DND-41 (cell line): ENCODE data around the gene STK24.

Source experiments
- ATAC-seq: fragments of 200-7000 bp; cut with Tn5 transposase; 3 replicates; pipeline ENCODE4 v1.9.1; 2021; ENCODE audit warnings: low read depth; ENCODE audit not compliant: insufficient read depth
- DNase-seq: peaks from one replicate; pipeline ENCODE4 v3.0.0-alpha.2; 2020
- H2AFZ ChIP-seq: 2 replicates; pipeline ENCODE4 v1.6.0; 2012; ENCODE audit warnings: low read depth, low read length
- H3K27ac ChIP-seq: 2 replicates; pipeline ENCODE4 v1.5.1; 2012; ENCODE audit warnings: low read length, inconsistent platforms
- H3K27me3 ChIP-seq: fragments of 200-600 bp; sonication (generic); 2 replicates; pipeline ENCODE4 v1.6.0; 2012; ENCODE audit warnings: low read length, mild to moderate bottlenecking, inconsistent platforms; ENCODE audit not compliant: insufficient read depth, poor library complexity
- H3K36me3 ChIP-seq: 2 replicates; pipeline ENCODE4 v1.5.1; 2012; ENCODE audit warnings: low read length, inconsistent platforms; ENCODE audit not compliant: insufficient read depth
- H3K4me1 ChIP-seq: 2 replicates; pipeline ENCODE4 v1.5.1; 2012; ENCODE audit warnings: mild to moderate bottlenecking, low read length; ENCODE audit not compliant: insufficient read depth
- H3K4me2 ChIP-seq: 2 replicates; pipeline ENCODE4 v1.6.0; 2012; ENCODE audit warnings: mild to moderate bottlenecking, moderate library complexity, low read length, inconsistent platforms; ENCODE audit not compliant: insufficient read depth
- H3K4me3 ChIP-seq, 2 experiments: fragments of 200-600 bp in 1 of 2; shearing (Covaris generic) in 1 of 2; 2 replicates each; pipeline ENCODE4 v1.5.1; 2012 to 2016; ENCODE audit warnings: inconsistent platforms in 2 of 2, low read length in 2 of 2, mild to moderate bottlenecking in 2 of 2, low read depth in 1 of 2, moderate library complexity in 1 of 2
- H3K79me2 ChIP-seq: 2 replicates; pipeline ENCODE4 v1.6.0; 2012; ENCODE audit warnings: low read length, inconsistent platforms; ENCODE audit not compliant: insufficient read depth
- H3K9ac ChIP-seq: 2 replicates; pipeline ENCODE4 v1.6.0; 2012; ENCODE audit warnings: low read depth, mild to moderate bottlenecking, inconsistent platforms, low read length, moderate library complexity
- H3K9me3 ChIP-seq: 2 replicates; pipeline ENCODE4 v1.5.1; 2012; ENCODE audit warnings: low read length, moderate library complexity, mild to moderate bottlenecking, inconsistent platforms; ENCODE audit not compliant: insufficient read depth, severe bottlenecking
- H4K20me1 ChIP-seq: 2 replicates; pipeline ENCODE4 v1.6.0; 2012; ENCODE audit warnings: low read length; ENCODE audit not compliant: insufficient read depth
- CTCF ChIP-seq: IDR thresholded peaks from 2 replicates; pipeline ENCODE4 v1.5.1; 2012; ENCODE audit warnings: borderline replicate concordance, low read length, moderate library complexity, mild to moderate bottlenecking; ENCODE audit not compliant: poor library complexity, severe bottlenecking; ENCODE audit errors: extremely low read depth
- EZH2 ChIP-seq: IDR thresholded peaks from 3 replicates; pipeline ENCODE4 v1.6.1; 2012; ENCODE audit warnings: borderline replicate concordance, low read depth, mild to moderate bottlenecking, moderate library complexity, low read length, inconsistent platforms; ENCODE audit not compliant: severe bottlenecking

Gene STK24

GRCh38 chr13:98467263-98467985 lies 109.5 kb downstream of the STK24 start:
- H3K27me3 ChIP-seq, result no peaks in the 10 kb centered on the region
- DNase-seq (no peak), ATAC-seq (no peak)
- H3K9me3 ChIP-seq, result no peaks in the 10 kb centered on the region
- peaks cover 92% of the 10 kb centered on the region for H3K36me3 ChIP-seq
- H3K27ac ChIP-seq, result no peak overlapping the region
- H3K4me2 ChIP-seq, result no peak overlapping the region
- peaks cover 29% of the 10 kb centered on the region for H4K20me1 ChIP-seq
- TF ChIP-seq CTCF, result no peak
- no peak for TF ChIP-seq EZH2
- no peaks in the 10 kb centered on the region for H3K4me1 ChIP-seq
- H2AFZ ChIP-seq, result no peak overlapping the region
- H3K9ac ChIP-seq, result no peak overlapping the region
- peaks cover 47% of the 10 kb centered on the region for H3K79me2 ChIP-seq
- H3K4me3 ChIP-seq, result no peak overlapping the region

- peaks cover 34% of the 10 kb centered on the region for H4K20me1 ChIP-seq
- H2AFZ ChIP-seq, result no peak overlapping the region
- H3K36me3 ChIP-seq, result peaks cover 92% of the 10 kb centered on the region
- peaks cover 43% of the 10 kb centered on the region for H3K79me2 ChIP-seq
- H3K4me3 ChIP-seq, result no peak overlapping the region
- H3K9me3 ChIP-seq, result no peaks in the 10 kb centered on the region
- DNase-seq (peak; percentile 44), ATAC-seq (peak; percentile 72)
- H3K4me1 ChIP-seq, result no peaks in the 10 kb centered on the region
- no peak for TF ChIP-seq EZH2
- peak; percentile 71 for TF ChIP-seq CTCF
- no peak overlapping the region for H3K9ac ChIP-seq
- no peak overlapping the region for H3K27ac ChIP-seq
- H3K27me3 ChIP-seq, result no peaks in the 10 kb centered on the region
- H3K4me2 ChIP-seq, result no peak overlapping the region
These were observed 110.2 kb downstream of the STK24 start for GRCh38 chr13:98466634-98467236.

GRCh38 chr13:98462946-98463345 lies 114.0 kb downstream of the STK24 start:
- TF ChIP-seq EZH2, result no peak
- no peak for TF ChIP-seq CTCF
- H3K79me2 ChIP-seq, result peaks cover 20% of the 10 kb centered on the region
- H3K4me1 ChIP-seq, result no peaks in the 10 kb centered on the region
- no peak overlapping the region for H3K4me3 ChIP-seq
- H3K4me2 ChIP-seq, result no peak overlapping the region
- H3K36me3 ChIP-seq, result peaks cover 94% of the 10 kb centered on the region
- DNase-seq (no peak), ATAC-seq (no peak)
- no peaks in the 10 kb centered on the region for H3K27me3 ChIP-seq
- H2AFZ ChIP-seq, result no peak overlapping the region
- H4K20me1 ChIP-seq, result peaks cover 42% of the 10 kb centered on the region
- no peaks in the 10 kb centered on the region for H3K9me3 ChIP-seq
- no peak overlapping the region for H3K27ac ChIP-seq
- H3K9ac ChIP-seq, result no peak overlapping the region
